ENCODE data around the gene FOLR3.

The FOLR3 gene

DNA sequence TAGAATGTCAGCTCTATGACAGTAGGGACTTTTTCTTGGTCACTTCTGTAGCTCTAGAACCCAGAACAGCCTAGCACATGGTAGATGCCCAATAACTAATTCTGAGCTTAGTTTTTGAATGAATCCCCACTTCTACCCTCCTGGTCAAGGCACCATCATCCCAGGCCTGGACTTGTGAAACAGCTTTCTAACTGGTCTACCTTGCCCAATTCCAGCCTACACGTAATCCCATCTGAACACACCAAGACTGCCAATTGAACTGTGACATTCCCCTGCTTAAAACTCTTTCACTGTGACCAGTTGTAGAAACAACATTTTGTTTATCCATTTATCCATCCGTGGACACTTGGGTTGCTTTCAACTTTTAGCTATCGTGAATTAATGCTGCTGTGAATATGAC is 6.1 kb upstream of the FOLR3 start:
- TF ChIP-seq, protein P1, sequence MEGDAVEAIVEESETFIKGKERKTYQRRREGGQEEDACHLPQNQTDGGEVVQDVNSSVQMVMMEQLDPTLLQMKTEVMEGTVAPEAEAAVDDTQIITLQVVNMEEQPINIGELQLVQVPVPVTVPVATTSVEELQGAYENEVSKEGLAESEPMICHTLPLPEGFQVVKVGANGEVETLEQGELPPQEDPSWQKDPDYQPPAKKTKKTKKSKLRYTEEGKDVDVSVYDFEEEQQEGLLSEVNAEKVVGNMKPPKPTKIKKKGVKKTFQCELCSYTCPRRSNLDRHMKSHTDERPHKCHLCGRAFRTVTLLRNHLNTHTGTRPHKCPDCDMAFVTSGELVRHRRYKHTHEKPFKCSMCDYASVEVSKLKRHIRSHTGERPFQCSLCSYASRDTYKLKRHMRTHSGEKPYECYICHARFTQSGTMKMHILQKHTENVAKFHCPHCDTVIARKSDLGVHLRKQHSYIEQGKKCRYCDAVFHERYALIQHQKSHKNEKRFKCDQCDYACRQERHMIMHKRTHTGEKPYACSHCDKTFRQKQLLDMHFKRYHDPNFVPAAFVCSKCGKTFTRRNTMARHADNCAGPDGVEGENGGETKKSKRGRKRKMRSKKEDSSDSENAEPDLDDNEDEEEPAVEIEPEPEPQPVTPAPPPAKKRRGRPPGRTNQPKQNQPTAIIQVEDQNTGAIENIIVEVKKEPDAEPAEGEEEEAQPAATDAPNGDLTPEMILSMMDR (IDR thresholded peaks at IDR 0.05; ENCODE audit: control extremely low read depth, extremely low read depth, low read depth, missing control alignments) = no peak
- DNase-seq (ENCODE audit: extremely low spot score) = no peak
- ChIA-PET CTCF (interaction anchor here (1.1 to 2.3 kb wide), 4 partner anchors 9 to 104 kb away, joined by 3 to 11 read pairs (median 4); no protein-coding TSS in a partner anchor), POLR2A (no interaction called here)

DNA sequence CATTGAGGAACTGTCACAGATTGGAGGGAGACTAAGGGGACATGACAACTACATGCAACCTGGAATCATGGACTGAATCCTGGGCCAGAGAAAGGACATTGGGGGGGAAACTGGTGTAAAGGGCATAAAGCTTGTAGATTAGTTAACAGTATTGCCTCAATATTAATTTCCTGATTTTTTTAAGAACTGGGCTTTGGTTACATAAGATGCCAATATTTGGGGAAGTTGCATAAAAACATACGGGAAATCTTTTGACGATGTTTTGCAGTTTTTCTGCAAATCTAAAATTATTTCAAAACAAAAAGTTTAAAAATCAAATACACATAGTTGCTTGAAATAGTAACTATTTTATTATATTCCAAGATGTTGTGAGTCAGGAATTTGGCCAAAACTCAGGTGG is 2.9 kb upstream of the FOLR3 start:
- ChIA-PET CTCF (interaction anchor here (3.2 kb wide), 1 partner anchor 12 kb away, joined by 10 read pairs; no protein-coding TSS in a partner anchor), POLR2A (no interaction called here)
- TF ChIP-seq, protein P1 (IDR thresholded peaks at IDR 0.05; ENCODE audit: control extremely low read depth, extremely low read depth, low read depth, missing control alignments) = no peak
- no peak for DNase-seq (ENCODE audit: extremely low spot score)

DNA sequence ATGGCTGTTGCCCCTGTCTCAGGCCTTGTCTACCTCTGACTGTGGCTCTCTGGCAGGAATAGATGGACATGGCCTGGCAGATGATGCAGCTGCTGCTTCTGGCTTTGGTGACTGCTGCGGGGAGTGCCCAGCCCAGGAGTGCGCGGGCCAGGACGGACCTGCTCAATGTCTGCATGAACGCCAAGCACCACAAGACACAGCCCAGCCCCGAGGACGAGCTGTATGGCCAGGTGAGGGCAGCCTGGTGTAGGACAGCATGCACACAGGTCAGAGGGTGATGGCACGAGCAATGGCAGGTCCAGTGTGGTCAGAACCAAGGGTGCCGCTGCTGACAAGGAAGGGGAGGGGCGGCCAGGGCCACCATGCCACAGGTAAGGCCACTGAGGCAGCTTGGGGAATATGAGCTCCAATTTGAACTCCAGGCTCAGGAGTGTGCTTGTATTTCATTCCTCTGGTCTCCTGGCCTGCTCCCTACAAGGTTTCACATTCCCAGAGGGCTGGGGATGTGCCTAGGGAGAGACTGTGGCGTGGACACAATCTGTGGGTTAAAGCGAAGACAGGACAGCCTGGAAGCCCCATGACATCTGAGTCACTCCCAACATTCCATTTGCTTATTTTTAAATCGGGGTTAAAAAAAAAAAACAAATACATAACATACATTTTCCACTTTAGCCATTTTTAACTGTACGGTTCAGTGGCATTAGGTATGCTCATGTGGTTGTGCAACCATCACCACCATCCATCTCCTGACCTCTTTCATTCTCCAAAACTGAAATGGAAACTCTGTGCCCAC is 562 bp downstream of the FOLR3 start:
- CTCF ChIA-PET = interaction anchor here (1.1 to 1.3 kb wide), 3 partner anchors 45 to 295 kb away, joined by 3 to 4 read pairs (median 3); no protein-coding TSS in a partner anchor
- DNase-seq (ENCODE audit: extremely low spot score) = no peak
- POLR2A ChIA-PET = no interaction called here
- TF ChIP-seq, protein P1 (IDR thresholded peaks at IDR 0.05; ENCODE audit: control extremely low read depth, extremely low read depth, low read depth, missing control alignments) = no peak

DNA sequence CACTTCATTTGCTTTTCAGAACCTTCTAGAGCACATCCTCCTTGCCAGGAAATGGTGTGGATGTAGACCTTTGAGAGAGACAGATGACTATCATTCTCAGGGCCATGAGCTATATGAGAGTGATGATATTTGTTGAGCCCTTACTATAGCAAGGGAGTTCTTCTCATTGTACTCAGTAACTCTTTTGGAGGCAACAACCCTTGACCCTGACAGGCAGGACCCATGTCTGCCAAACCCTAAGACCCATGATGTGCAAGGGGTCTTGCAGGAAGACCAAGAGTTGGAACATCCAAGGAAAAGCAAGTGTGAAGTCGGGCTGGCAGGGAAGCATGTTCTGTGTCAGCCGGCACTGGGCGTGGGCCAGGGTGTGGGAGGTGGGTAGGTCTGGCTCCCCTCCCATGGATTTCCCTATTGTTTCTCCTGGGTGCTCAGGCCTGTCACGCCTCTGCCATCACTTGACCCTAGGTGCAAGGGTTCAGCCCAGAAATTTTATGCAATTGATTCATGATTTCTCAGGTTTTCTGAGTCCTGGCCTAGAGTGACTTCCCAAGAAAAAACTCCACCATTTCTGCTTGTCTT is 1.2 kb downstream of the FOLR3 start:
- TF ChIP-seq, protein P1 (IDR thresholded peaks at IDR 0.05; ENCODE audit: control extremely low read depth, extremely low read depth, low read depth, missing control alignments) = no peak
- ChIA-PET CTCF (interaction anchor here (1.0 to 1.3 kb wide), 3 partner anchors 38 to 294 kb away, joined by 3 to 4 read pairs (median 3); no protein-coding TSS in a partner anchor), POLR2A (no interaction called here)

DNA sequence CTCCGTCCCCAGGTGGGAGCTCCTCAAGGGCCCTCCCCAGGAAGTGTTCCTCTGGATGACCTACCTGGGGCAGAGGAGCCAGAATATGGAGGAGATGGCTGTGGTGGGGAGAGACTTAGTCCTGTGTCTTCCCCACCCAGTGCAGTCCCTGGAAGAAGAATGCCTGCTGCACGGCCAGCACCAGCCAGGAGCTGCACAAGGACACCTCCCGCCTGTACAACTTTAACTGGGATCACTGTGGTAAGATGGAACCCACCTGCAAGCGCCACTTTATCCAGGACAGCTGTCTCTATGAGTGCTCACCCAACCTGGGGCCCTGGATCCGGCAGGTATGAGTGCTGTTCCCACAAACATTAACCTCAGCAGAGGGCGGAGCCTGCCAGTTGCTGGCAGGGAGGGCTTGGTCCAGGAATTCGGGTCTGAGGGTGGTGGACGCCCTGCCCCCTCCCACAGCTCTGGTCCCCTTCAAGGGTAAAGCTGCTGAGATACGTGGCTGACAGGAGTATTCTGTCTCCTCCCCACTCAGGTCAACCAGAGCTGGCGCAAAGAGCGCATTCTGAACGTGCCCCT is 3.4 kb downstream of the FOLR3 start:
- ChIA-PET CTCF (interaction anchor here (0.8 to 1.9 kb wide), 3 partner anchors 10 to 162 kb away, joined by 3 to 4 read pairs (median 4); no protein-coding TSS in a partner anchor), POLR2A (no interaction called here)
- no peak for DNase-seq (ENCODE audit: extremely low spot score)
- TF ChIP-seq, protein P1 (IDR thresholded peaks at IDR 0.05; ENCODE audit: control extremely low read depth, extremely low read depth, low read depth, missing control alignments) = no peak

More for the DNA sequence above, 1.2 kb downstream of the FOLR3 start:
- no peak for DNase-seq (ENCODE audit: extremely low spot score)

DNA sequence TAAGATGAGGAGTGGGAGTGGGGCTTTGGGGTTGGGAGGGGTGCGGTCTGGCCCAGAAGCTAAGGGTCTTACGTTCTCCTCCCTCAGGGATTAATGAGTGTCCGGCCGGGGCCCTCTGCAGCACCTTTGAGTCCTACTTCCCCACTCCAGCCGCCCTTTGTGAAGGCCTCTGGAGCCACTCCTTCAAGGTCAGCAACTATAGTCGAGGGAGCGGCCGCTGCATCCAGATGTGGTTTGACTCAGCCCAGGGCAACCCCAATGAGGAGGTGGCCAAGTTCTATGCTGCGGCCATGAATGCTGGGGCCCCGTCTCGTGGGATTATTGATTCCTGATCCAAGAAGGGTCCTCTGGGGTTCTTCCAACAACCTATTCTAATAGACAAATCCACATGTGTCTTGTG is 4.0 kb downstream of the FOLR3 start:
- POLR2A ChIA-PET = no interaction called here
- TF ChIP-seq, protein P1 (IDR thresholded peaks at IDR 0.05; ENCODE audit: control extremely low read depth, extremely low read depth, low read depth, missing control alignments) = no peak
- no peak for DNase-seq (ENCODE audit: extremely low spot score)
- CTCF ChIA-PET = interaction anchor here (1.9 kb wide), 1 partner anchor 114 kb away, joined by 4 read pairs; no protein-coding TSS in a partner anchor
